ENCODE measurements around the gene MOCOS.

DNA sequence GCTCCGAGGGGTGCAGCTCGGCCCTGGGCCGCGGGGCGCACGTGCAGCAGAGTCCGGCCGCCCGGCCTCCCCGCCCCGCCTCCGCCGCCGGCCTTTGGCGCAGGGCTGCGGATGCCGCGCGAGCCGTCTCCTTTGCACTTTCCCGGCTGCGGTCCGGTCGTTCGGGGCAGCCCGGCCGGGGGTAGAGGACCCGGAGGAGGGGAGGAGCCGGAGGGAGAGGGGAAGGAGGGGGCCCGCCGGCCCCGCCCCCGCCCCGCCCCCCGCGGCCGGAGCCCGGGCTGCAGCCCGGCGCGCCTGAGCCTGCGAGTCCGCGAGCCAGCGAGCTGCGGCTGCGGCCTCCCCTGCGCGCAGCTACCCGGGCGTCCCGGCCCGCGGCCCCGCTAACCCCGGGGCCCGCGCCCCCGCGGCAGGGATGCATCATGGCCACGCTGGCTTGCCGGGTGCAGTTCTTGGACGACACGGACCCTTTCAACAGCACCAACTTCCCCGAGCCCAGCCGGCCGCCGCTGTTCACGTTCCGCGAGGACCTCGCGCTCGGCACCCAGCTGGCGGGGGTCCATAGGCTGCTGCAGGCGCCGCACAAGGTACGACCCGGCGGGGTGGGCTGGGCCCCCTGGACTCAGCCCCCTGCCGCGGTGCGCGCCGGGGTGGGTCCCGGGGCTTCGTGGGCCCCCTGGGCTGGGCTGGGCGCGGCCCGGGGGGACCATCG is 110.3 kb downstream of the MOCOS start, which contains the start of gene FHOD3:
- TF ChIP-seq ZFHX2 (tag by site-specific recombination; conservative IDR thresholded peaks at IDR 0.05) (no peak), ZNF747 (tag by site-specific recombination; IDR thresholded peaks at IDR 0.05) (no peak), ZNF133 (tag by site-specific recombination; IDR thresholded peaks at IDR 0.05) (no peak)
